ENCODE results near the gene SACM1L. TPM values are rescaled to one million over a fixed set of nuclear protein-coding genes. Genes with fewer than 3 reads are reported as not detected.

Gene SACM1L
- total and polyA plus RNA-seq, 2 of the 4 experiments (the other 2 are of a cell fraction), result 19.0 to 40.9 TPM

GRCh38 chr3:45785605-45786150 is 96.5 kb downstream of the SACM1L start:
- Histone ChIP-seq H2AFZ (replicated peaks; ENCODE audit: low read length, poor library complexity) (no peak overlapping the region), H3K23ac (ENCODE audit: low read depth, low read length) (no peak overlapping the region), H3K56ac (ENCODE audit: extremely low read depth, insufficient read depth, low read length) (no peak overlapping the region), H3K9ac (ENCODE audit: low read depth, low read length) (no peak overlapping the region), H4K20me1 (ENCODE audit: insufficient read depth, low read length) (no peaks in the 10 kb centered on the region), H4K91ac (ENCODE audit: insufficient read depth, low read depth, low read length) (no peak overlapping the region), H4K8ac (ENCODE audit: low read depth in 2 of 2, low read length in 2 of 2) (no peak overlapping the region), H3K27ac (ENCODE audit: insufficient read depth, low read length) (no peak overlapping the region), H2BK20ac (ENCODE audit: low read depth, low read length) (no peak overlapping the region), H2AK9ac (replicated peaks; ENCODE audit: low read depth, low read length, poor library complexity) (no peak overlapping the region), H3K27me3 (ENCODE audit: control insufficient read depth, insufficient read depth, low read length) (peaks cover 57% of the 10 kb centered on the region), H2AK5ac (ENCODE audit: low read depth, low read length) (no peak overlapping the region), H3K4me2 (ENCODE audit: low read depth, low read length) (no peak overlapping the region), H2BK5ac (ENCODE audit: low read depth, low read length, poor library complexity, severe bottlenecking) (no peak overlapping the region), H4K5ac (ENCODE audit: low read depth, low read length) (no peak overlapping the region), H3K14ac (replicated peaks; ENCODE audit: low read depth, low read length) (no peak overlapping the region), H2BK120ac (ENCODE audit: low read depth, low read length) (no peak overlapping the region), H3K4me1 (ENCODE audit: control insufficient read depth, insufficient read depth, low read length) (no peaks in the 10 kb centered on the region), H3K4me3 (ENCODE audit: insufficient read depth, low read depth, low read length) (no peak overlapping the region), H3K18ac (ENCODE audit: low read depth, low read length) (no peak overlapping the region), H3K4ac (ENCODE audit: low read depth, low read length) (no peak overlapping the region), H3K79me1 (ENCODE audit: low read depth in 1 of 2, low read length in 2 of 2) (no peaks in the 10 kb centered on the region), H3K9me1 (ENCODE audit: insufficient read depth, low read length) (peaks cover 2% of the 10 kb centered on the region; the same call in 1 of the 2 replicates), H3K36me3 (ENCODE audit: control insufficient read depth, insufficient read depth, low read length) (no peaks in the 10 kb centered on the region), H2BK15ac (ENCODE audit: low read depth, low read length) (no peak overlapping the region), H3K9me3 (ENCODE audit: control insufficient read depth, insufficient read depth, low read length) (peaks cover 10% of the 10 kb centered on the region)
- POLR2A ChIA-PET (ENCODE audit: unreplicated experiment), result no interaction called here
- intact Hi-C loops (cut with micrococcal nuclease), result no loop called here
- dilution Hi-C loops (cut with HindIII; ENCODE audit: low sequenced_read_pairs, unreplicated experiment), result no loop called here
- CTCF ChIA-PET, result no interaction called here
- WGBS, 2 experiments (ENCODE audit: extremely low coverage in 2 of 2, insufficient read length in 1 of 2), result no CpG with 5 or more reads among the region's 3 CpGs
- in situ Hi-C loops (cut with MboI; ENCODE audit: low sequenced_read_pairs), result no loop called here
- TF ChIP-seq NFE2L2 (IDR thresholded peaks at IDR 0.05; ENCODE audit: low read depth, low read length), result no peak
- TF ChIP-seq SMC3 (IDR thresholded peaks at IDR 0.05; ENCODE audit: low read depth, low read length), result no peak
- no peak for TF ChIP-seq MXI1 (IDR thresholded peaks at IDR 0.05; ENCODE audit: borderline replicate concordance, low read depth, low read length)
- TF ChIP-seq POLR2A (IDR thresholded peaks at IDR 0.05; ENCODE audit: low read depth, low read length), result no peak
- TF ChIP-seq BHLHE40 (IDR thresholded peaks at IDR 0.05; ENCODE audit: low read depth, low read length), result no peak
- no peak for TF ChIP-seq FOS (IDR thresholded peaks at IDR 0.05; ENCODE audit: low read depth, low read length)
- TF ChIP-seq CTCF (conservative IDR thresholded peaks at IDR 0.05; ENCODE audit: low read depth, low read length), result no peak
- no peak for TF ChIP-seq USF2 (IDR thresholded peaks at IDR 0.05; ENCODE audit: low read depth, low read length)
- no peak for TF ChIP-seq MAZ (IDR thresholded peaks at IDR 0.05; ENCODE audit: borderline replicate concordance, low read depth, low read length)
- no peak for TF ChIP-seq RAD21 (IDR thresholded peaks at IDR 0.05; ENCODE audit: low read length)
- no peak for TF ChIP-seq CEBPB (IDR thresholded peaks at IDR 0.05; ENCODE audit: low read depth, low read length)
- no peak for TF ChIP-seq CHD1 (IDR thresholded peaks at IDR 0.05; ENCODE audit: low read depth, low read length)
- TF ChIP-seq RCOR1 (IDR thresholded peaks at IDR 0.05; ENCODE audit: insufficient replicate concordance, low read length), result no peak
- ATAC-seq (ENCODE audit: low read depth), result no peak
- DNase-seq, result no peak
- no TSS peak for BruUV-seq (replicated peaks)

Data from IMR-90 (cell line).